Jurkat, Clone E6-1 (cell line): Measurements from ENCODE around the gene RTEL1.
A peak's percentile ranks its signal among the peaks of the same experiment; 100 is the strongest.
"Not testable (repeated sequence)": the region's sequence is repeated elsewhere in the genome, so short reads cannot be mapped to it uniquely, and the experiment has no call there.

Source experiments
- DNase-seq: peaks from one replicate; pipeline ENCODE4 v3.0.0-alpha.2; 2011; ENCODE audit warnings: low read depth, low spot score
- H3K4me3 ChIP-seq: 2 replicates; pipeline ENCODE4 v1.5.1; 2011; ENCODE audit warnings: mild to moderate bottlenecking, low read length, control low read depth, moderate library complexity

Gene RTEL1

DNA sequence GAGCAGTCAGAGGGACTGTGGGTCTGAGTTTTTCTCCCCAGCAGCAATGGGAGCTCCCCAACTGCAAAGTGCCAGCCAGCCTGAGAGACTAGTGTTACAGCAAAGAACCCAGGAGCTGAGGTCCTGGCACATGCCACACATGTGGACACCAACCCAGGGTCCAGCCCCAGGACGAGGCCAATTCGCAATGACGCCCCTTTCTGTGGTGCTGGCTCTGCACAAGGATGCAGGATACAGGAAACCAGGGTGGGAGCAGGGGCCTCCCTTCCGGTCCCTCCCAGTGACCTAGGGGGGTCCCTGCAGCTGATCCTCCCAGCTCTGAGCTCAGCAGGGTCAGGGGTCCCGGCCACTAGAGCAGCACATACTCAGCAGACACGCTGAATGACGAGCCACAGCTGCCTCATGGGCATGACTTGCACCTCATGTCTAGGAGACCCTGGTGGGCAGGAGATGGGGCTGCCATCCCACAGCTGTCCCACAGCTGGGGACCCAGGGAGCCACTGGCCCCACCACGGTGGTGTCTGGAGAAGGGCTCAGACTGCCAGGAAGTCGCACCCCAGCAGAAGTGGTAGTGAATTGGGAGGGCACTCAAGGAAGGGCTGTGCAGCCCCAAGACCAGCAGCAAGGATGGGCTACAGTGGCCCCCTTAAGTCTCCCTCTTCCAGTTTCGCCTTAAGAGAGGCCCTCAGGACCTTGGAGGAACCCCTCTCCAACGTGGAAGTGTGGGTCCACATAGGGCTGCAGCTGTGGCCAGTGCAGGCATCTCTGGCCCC is 46.0 kb downstream of the RTEL1 start:
- H3K4me3 ChIP-seq, result no peak overlapping the region
- DNase-seq, result no peak

DNA sequence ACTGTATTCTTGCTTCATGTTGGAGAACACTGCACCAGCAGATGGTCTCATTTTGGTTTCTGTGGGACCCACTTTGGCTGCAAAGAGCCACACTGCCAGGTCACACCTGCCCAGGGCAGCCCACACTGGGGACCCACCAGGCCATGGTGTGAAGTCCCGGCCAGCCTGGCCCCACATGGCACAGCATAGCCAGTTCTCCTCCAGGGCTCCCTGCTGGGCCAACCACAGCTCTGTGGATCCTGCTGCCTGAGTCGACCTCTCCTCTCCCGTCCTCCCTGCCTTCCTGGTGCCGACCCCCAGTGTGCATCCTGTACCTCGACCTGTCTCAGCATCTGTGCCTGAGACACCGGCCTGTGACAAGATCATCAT is 46.6 kb downstream of the RTEL1 start:
- no peak for DNase-seq
- H3K4me3 ChIP-seq, result no peak overlapping the region

DNA sequence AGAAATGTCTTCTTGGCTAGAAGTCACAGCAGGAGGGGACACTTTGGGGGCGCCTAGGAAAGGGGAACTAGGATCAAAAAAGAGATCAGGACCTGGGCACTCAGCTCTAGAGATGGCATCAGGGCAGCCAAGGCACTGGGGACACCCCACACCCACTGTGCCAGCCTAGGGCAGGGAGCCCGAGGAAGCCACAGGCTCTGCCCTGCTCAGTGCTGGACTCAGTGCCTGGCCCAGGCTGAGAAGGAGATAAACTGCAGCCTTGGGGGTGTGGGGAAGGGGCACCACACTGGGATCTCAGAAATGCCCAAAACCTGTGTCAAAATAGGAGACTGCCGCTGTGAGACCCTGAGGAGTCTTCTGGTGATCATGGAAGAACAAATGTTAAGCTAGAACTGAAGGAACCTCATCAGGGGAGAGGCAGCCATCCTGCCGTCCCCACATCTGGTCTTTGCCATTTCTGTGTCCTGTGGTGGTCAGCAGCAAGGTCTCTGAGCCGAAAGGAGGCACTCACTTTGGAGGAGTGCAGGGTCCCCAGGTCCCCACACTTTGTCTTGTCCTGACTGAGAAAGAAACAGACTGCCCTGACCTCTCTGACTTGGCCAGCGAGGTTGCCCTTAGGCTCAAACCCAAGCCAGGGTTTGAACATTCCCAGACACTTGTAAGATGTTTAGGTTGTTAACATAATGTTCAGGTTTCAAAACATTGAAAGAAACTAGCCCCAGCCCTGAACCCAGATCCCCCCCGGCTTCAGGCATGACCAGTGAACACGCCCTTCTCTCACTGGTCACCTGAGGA is 47.3 kb downstream of the RTEL1 start:
- DNase-seq, result no peak
- H3K4me3 ChIP-seq, result no peak overlapping the region

DNA sequence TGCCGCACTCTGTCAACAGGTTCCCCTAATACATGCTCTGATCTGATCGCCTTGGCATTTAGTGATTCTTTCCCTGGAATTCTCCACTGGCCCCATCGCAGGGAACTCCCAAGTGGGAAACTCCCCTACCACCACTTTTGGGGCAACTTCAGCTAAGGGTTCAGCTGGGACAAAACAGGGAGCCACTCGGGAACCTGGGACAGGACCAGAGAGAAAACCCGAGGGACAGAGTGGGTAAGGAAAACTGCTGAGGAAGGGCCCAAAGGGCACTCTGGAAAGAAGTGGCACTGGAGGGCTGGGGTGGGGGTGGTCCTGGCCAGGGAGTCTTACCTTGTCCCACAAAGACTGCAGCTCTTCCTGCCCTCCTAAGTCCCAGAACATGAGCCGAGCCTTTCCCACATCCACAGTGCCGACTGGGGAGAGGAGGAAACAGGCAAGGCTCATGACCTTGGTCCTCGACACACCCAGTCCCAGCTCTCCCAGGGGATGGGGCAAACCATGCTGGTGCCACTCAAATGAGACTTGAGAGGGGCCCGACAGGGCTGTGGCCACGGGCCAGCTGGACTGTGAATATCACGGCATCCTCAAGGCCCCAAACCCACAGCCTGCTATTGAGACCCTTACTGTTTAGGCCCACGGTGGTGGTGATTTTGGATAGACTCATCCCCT is 48.0 kb downstream of the RTEL1 start:
- peak overlapping the region; percentile 84 for H3K4me3 ChIP-seq
- no peak for DNase-seq

DNA sequence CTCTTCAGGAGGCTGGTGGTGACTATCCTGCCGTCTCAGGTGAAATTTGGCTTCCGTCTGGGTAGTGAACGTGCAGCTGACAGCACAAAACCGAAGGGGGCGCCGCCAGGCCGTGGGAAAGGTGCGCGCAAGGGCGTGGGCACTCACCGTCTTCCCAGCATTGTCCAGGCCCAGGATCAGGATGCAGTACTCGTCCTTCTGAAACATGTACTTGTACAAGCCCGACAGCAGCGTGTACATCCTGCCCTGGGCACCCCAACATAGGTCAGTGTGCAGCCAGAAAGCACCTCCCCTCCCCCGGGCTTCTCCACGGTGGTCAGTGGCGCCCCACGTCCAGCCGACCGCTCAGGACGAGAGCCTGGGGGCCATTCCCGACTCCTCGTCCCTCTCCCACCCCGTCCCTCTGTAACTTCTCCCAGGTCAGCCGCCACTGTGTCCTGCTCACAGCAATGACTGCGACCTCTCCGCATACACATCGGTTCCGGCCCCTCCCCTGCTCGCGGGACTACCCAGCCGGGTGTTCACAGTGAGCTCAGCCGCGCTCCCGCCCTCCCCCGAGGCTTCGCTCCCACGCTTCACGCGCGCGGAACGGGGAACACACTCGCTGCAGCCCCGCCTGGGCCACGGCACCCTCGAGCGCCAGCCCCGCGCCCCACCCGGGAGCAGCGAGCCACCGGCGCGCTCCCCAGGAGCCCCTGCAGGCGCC is 48.9 kb downstream of the RTEL1 start:
- DNase-seq, result peak; percentile 65

DNA sequence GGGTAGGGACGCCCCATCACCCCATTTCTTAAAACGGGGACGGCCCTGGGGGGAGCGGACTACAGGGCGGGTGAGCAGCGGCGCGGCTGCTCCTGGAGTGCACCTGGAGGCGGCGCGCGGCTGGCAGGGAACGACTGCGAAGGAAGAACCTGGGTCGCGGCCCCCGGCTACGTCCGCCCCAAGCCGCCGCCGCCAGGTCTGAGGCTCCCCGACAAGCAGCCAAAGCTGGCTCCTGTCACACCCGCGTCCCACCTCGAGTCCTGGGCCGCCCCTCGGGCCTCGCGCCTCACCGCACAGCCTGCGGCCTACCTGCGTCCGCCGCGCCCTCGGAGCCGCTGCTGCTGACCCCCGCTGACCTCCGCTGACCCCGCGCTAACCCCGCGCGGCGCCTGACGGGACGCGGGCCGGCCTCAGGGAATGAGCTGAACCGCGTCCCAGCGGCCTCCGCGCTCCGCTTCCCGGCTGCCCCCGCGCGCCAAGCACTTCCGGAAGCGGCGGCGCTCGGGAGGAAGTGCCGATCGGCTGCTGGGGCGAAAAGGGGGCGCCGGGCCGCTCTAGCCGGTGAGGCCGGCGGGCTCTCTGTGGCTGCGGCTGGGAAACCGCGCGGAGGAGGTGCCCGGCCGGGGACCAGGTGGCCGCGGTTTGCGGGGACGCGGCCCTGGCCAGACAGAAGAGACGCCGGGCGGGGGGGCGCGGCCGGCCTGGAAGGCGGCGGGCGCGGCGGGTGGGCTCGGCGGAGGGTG is 49.6 kb downstream of the RTEL1 start, which contains the start of the genes ARFRP1 and ZGPAT:
ARFRP1 (minus strand) TSS at position 419 of the 743 bp plus-strand sequence. CDS start 885 bp downstream, outside the sequence.
ZGPAT (plus strand) TSS at position 482 of the 743 bp plus-strand sequence. CDS start 542 bp downstream, outside the sequence.
- peak within 1 kb of the TSS; percentile 84 for H3K4me3 ChIP-seq
- DNase-seq, result peak; percentile 80

More for the DNA sequence above, 48.9 kb downstream of the RTEL1 start:
- H3K4me3 ChIP-seq, result peak overlapping the region; percentile 84

DNA sequence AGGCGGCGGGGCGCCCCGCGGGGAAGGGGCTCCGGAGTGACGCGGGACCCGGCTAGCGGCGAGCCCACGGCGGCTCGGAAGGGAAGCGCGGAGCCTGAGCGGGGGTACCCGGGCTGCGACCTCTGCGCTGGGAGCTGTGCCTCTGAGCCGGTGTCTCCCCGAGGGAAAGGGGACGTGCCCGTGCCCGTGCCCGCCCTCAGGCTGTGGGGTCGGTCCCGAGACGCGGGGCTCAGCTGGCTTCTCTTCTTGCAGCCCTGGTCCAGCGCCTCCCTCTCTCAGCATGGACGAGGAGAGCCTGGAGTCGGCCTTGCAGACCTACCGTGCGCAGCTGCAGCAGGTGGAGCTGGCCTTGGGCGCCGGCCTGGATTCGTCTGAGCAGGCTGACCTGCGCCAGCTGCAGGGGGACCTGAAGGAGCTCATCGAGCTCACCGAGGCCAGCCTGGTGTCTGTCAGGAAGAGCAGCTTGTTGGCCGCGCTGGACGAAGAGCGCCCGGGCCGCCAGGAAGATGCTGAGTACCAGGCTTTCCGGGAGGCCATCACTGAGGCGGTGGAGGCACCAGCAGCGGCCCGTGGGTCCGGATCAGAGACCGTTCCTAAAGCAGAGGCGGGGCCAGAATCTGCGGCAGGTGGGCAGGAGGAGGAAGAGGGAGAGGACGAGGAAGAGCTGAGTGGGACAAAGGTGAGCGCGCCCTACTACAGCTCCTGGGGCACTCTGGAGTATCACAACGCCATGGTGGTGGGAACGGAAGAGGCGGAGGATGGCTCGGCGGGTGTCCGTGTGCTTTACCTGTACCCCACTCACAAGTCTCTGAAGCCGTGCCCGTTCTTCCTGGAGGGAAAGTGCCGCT is 50.4 kb downstream of the RTEL1 start:
- no peak for DNase-seq
- peak overlapping the region; percentile 84 for H3K4me3 ChIP-seq

DNA sequence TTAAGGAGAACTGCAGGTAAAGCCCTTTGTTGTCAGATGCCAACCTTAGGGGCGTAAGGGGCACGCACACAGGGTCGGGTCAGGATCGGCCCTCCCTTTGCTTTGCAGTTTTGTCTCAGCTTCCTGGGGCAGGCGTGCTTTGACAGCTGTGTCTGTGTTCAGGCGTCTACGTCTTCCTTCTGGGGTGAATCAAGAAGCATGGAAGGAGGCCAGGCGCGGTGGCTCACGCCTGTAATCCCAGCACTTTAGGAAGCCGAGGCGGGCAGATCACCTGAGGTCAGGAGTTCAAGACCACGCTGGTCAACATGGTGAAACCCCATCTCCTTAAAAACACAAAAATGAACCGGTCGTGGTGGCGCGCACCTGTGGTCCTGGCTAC is 51.0 kb downstream of the RTEL1 start:
- peak overlapping the region; percentile 84 for H3K4me3 ChIP-seq
- DNase-seq, result no peak

DNA sequence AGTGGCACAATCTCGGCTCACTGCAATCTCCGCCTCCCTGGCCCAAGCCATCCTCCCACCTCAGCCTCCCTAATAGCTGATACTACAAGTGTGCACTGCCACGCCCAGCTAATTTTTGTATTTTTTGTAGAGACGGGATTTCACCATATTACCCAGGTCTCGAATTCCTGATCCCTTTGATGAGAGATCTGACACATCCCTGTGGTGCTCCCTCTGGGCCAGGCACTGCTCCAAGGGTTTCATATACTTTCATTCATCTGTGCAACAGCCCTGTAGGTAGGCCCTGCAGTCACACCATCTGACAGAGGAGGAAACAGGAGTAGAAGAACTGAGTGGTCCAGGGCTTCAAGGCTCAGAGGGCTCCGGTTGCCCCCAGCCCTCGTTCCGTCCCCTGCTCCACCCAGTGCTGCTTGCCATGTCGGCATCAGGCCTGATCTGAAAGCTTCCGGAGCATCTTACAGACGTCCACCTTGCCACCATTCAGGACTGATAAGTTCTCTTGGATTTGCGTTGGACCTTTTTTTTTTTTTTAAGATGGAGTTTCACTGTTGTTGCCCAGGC is 53.1 kb downstream of the RTEL1 start:
- H3K4me3 ChIP-seq, result no peak overlapping the region
- no peak for DNase-seq

DNA sequence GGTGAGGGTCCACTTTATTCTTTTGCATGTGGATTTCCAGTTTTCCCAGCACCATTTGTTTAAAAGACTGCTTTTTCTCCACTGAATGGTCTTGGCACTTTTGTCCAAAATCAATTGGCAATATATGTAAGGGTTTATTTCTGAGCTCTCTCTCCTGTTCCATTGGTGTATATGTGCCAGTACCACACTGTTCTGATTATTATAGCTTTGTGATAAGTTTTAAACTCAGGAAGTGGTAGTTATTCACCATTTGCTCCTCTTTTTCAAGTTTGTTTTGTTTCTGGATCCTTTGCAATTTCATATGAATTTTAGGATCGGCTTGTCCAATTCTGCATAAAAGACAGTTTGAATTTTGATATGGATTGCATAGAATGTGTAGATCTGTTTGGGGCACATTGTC is 54.1 kb downstream of the RTEL1 start:
- no peak for DNase-seq
- H3K4me3 ChIP-seq, result no peak overlapping the region

DNA sequence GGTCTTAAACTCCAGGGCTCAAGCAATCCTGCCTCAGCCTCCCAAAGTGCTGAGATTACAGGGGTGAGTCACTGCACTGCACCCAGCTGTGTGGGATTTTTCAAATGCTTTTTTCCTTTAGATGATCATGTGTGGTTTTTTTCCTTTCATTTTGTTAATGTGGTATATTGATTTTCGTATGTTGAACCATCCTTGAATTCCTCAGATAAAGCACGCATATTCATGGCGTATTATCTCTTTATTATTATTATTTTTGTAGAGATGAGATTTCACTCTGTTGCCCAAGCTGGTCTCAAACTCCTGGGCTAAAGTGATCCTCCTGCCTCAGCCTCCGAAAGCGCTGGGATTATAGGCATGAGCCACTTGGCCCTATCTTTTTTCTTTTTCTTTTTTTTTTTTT is 56.7 kb downstream of the RTEL1 start:
- H3K4me3 ChIP-seq, result no peak overlapping the region
- no peak for DNase-seq

DNA sequence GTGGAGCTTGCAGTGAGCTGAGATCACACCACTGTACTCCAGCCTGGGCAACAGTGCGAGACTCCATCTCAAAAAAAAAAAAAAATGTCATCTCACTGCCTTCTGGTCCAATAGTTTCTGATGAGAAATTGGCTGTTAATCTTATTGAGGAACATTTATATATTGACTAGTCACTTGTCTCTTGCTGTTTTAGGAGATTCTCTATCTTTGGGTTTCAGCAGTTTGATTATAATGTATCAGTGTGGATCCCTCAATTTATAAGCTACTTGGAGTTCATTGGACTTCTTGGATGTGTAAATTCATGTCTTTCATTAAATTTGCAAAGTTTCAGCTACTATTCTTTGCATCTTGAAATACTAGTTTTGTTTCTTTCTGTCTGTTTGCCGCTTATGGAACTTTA is 60.9 kb downstream of the RTEL1 start:
- no peak overlapping the region for H3K4me3 ChIP-seq
- DNase-seq, result no peak

DNA sequence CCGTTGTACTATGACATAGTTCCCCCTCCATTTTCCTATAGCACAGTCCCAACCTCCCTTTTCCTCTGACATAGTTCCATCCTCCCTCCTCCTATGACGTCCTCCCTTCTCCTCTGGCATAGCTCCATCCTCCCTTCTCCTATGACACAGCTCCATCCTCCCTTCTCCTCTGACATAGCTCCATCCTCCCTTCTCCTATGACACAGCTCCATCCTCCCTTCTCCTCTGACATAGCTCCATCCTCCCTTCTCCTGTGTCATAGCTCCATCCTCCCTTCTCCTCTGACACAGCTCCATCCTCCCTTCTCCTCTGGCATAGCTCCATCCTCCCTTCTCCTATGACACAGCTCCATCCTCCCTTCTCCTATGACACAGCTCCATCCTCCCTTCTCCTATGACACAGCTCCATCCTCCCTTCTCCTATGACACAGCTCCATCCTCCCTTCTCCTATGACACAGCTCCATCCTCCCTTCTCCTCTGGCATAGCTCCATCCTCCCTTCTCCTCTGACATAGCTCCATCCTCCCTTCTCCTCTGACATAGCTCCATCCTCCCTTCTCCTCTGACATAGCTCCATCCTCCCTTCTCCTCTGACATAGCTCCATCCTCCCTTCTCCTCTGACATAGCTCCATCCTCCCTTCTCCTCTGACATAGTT is 65.0 kb downstream of the RTEL1 start:
- H3K4me3 ChIP-seq, DNase-seq: not testable (repeated sequence)

DNA sequence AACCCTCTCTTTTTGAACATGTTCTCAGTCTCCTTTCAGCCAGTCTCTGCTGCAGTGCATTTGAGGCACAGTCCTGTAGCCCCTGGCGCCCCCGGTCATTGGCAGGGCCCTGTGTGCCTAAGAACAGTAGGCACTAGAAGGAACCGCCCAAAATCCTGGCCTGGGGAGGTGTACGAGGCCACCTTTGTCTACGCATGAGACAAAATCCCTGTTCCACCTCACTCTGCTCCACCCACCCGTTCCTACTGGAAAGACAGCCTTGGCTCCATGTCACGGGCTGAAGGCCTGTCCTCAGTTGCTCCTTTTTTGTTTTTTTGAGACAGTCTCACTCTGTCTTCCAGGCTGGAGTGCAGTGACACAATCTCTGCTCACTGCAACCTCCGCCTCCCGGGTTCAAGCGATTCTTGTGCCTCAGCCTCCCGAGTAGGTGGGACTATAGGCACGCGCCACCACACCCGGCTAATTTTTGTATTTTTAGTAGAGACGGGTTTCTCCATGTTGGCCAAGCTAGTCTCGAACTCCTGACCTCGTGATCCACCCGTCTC is 72.1 kb downstream of the RTEL1 start:
- not testable (repeated sequence) for DNase-seq, H3K4me3 ChIP-seq

DNA sequence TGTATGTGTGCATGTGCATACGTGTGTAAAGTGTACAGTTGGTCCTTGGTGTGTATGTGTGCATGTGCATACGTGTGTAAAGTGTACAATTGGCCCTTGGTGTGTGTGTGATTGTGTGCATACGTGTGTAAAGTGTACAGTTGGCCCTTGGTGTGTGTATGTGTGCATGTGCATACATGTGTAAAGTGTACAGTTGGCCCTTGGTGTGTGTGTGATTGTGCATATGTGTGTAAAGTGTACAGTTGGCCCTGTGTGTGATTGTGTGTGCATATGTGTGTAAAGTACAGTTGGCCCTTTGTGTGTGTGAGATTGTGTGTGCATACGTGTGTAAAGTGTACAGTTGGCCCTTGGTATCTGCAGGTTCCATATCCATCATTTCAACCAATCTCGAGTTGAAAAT is 73.3 kb downstream of the RTEL1 start:
- peak overlapping the region; percentile 40 for H3K4me3 ChIP-seq
- DNase-seq, result no peak
